SKM-1 treated with dmso at 0.1 percent for 144 hours (cell line): ENCODE data around the gene HNRNPA2B1.

Experiments
- DNase-seq: peaks from one replicate; lab custom pipeline; 2025; ENCODE audit not compliant: unreplicated experiment; lab: John Stamatoyannopoulos, UW

Gene HNRNPA2B1

GRCh38 chr7:26200444-26201246, at the start of gene HNRNPA2B1:
HNRNPA2B1 (minus strand) TSS chr7:26200746; CDS start chr7:26200577, 169 bp downstream.
- DNase-seq, result peak; percentile 97

- no peak for DNase-seq
Measured at GRCh38 chr7:26250239-26250638, 49.7 kb upstream of the HNRNPA2B1 start.

DNA sequence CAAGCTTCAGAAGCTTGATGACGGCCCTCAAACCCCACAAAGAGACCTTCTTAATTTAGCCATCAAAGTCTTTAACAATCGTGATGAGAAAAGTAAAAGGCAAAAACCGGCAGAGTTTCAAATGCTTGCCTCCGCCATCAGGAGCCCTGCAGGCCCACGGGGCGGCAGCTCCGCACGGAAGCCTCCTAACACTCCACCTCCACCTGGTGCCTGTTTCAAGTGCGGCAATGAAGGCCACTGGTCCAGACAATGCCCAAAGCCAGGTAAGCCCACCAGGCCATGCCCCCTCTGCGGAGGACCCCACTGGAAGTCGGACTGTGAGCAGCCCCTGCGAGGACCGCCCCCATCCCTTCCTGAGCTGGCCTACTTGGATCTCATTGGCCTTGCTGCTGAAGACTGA, 44.6 kb upstream of the HNRNPA2B1 start:
- no peak for DNase-seq

DNA sequence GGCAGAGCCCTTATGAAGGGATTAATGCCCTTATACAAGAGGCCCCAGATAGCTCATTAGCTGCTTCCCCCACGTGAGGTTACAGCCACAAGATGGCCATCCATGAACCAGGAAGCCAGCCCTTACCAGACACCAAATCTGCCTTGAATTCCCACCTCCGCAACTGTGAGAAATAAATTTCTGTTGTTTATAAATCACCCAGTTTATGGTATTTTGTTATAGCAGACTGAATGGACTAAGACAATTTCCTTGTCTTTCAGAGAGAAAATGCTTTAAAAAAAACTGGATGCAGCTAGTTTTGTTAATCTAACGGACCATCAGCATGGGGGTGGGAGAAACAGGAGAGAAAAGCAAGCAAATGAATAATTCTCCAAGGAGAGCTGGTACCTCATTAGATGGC, 37.5 kb upstream of the HNRNPA2B1 start:
- no peak for DNase-seq

DNA sequence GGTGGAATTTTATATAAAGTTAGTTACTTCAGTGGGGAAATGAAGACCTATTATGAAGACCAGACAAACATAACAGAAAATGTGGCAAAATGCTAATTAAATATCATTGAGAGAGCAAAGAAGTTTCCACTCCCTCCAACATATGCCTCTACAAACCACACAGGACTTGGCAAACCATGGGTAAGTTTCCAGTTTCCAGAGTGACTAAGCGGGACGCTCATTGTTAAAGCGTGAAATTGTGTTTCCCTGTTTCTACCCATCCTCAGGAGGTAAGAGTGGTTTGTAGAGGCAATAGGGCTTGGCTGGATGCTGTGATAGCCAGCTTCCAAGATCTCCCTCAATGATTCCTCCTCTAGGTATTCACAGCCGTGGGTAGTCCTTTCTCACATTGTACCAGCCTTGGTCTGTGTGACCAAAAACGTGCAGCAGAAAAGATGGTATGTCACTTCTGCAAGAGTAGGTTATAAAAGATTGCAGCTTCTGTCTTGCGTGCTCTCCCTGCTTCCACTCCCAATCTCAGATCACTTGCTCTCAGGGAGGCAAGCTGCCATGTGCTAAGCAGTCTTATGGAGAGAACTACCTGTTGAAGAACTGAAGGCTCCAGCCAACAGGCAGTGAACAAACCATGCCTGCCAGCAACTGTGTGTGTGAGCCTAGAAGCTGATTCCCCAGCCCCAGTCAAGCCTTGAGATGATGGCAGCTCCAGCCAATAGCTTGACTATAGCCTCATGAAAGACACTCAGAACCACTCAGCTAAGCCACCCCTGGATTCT, 36.7 kb upstream of the HNRNPA2B1 start:
- no peak for DNase-seq

DNA sequence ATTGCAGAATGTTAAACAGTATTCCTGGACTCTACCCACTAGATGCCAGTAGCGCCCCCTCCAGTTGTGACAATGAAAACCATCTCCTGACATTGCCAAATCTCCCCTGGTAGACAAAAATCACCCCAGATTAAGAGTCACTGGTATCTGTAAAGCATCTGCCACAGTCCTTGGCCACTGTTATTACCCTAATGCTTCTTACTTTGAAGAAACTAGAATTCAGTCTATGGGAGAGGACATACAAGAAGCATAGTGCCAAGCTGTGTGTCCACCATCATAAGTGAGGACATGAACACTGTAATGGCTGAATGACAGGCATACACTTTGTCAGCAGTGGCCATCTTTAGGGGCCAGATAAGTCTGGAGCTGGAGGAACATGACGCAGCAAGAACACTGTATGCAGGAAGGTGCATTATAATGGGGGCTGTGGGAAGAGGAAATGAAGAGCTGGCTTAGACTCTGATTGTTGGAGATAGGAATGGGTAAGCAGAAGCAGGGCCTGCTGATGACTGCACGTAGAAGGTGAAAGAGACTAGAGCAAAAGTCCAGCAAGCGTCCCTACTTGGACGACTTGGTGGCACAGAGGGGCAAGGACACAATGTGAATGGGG, 33.5 kb upstream of the HNRNPA2B1 start:
- no peak for DNase-seq

DNA sequence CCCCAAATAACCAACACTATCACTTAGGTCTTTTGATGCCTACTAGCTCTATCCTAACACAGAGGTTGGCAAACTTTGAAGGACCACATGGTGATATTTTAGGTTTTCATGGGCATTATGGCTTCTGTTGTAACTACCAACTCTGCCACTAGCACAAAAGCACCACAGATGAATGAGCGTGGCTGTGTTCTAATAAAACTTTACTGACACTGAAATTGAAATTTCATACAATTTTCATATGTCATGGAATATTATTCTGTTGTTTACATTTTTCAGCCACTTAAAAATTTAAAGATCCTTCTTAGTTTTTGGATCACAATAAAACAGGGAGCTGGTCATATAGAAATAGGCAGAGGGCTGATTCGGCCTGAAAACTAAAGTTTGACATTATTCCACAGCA, 27.4 kb upstream of the HNRNPA2B1 start:
- no peak for DNase-seq

DNA sequence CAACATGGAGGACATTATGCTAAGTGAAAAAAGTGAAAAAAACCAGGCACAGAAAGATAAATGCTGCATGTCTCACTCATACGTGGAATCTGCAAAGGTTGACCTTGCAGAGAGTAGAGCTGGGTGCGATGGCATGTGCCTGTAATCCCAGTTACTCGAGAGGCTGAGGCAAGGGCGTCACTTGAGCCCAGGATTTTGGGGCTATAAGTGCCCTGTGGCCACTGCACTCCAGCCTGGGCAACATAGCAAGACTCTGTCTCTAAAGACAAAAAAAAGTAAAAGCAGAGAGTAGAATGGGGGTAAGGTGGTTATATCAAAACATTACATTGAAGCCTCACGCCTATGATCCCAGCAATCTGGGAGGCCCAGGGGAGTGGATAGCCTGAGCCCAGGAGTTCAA, 23.8 kb upstream of the HNRNPA2B1 start:
- no peak for DNase-seq

- DNase-seq, result no peak
Measured at GRCh38 chr7:26216049-26216448, 15.5 kb upstream of the HNRNPA2B1 start.

DNA sequence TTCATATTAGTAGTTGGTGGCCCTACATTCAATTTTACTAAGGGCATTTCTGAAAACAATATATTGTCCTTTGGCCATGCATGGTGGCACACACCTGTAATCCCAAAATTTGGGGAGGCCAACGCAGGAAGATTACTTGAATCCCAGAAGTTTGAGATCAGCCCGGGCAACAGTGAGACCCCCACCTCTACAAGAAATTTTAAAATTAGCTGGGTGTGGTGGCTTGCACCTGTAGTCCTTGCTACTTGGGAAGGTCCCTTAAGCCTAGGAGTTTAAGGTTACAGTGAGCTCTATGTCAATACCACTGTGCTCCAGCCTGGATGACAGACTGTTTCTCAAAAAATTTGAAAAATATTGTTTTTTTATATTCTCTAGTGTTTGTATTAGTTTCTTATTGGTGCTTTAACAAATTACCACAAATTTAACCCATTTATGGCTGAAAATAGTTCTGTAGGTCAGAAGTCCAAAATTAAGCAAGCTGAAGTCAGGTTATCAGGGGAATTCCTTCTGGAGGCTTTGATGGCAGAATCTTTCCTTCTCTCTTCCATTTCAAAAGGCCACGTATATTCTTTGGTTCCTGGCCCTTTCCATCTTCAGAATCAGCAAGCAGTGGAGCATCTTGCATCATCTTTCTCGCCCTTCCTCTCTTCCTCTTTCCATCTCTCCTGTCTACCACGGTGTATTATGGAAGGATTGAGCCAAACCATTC, 13.4 kb upstream of the HNRNPA2B1 start:
- DNase-seq, result peak; percentile 31

- no peak for DNase-seq
Measured at GRCh38 chr7:26212921-26213718, 12.6 kb upstream of the HNRNPA2B1 start.

DNA sequence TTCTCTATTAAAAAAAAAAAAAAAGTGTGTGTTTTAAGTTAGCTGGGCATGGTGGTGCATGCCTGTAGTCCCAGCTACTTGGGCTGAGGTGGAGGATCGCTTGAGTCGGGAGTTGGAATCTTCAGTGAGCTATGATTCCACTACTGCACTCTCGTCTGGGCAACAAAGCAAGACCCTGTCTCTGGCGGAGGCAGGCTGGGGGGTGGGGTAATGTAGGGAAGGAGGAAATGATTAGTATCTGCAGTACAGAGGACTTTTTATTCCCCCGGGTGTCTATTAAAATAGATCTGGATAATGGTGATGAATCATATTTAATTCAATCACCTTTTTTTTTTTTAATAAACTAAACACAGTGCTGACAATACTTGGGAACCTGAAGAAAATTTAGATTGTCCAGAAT, 7.5 kb upstream of the HNRNPA2B1 start:
- DNase-seq, result no peak

- no peak for DNase-seq
Measured at GRCh38 chr7:26203016-26203415, 2.5 kb upstream of the HNRNPA2B1 start.

DNA sequence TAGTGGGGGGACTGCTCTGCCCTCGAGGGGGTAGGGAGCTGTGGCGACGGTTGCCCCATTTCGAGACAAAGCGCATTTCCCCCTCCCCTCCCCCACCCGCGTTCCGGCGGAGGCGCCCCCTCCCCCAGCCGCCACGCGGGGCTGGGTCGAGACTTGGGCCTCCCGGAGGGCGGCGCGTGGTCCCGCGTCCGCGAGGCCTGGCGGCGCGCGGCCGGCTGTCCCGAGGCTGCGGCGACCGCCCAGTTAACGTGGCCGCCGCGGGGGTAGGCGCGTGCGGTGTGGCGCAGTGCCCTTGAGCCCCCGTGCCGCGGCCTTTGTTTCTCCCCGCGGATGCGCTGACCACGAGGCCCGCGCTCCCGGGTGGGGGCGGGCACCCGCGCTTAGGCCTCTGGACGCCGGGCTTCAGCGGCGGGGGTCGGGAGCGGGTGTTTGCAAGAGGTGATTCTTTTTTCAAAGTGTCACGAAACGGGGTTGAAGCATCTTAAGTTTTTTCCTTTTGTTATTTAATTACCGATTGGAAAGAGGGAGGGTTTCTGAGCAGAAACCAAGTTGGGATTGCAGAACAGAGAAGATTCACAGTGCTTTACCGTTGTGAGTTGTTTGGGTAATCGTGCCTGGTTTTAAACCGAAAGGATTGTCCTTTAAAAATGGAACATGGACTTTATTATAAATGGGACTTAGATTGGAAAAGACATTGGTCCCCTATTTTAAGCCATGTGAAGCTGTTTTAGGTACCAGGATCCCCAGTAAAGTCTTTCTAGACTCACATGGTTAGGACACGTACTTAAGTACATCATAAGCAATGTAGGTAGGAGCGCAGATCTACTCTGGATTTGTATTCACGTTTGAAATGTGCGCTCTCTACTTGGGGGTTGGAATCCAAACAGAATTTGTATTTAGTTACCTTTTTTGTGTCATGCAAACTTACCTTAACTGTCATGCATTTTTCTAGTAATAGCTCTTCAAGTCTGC, 1.8 kb upstream of the HNRNPA2B1 start:
- DNase-seq, result no peak

- DNase-seq, result peak; percentile 94
Measured at GRCh38 chr7:26201247-26202018, 887 bp upstream of the HNRNPA2B1 start, which contains the start of gene CBX3. CBX3 (plus strand) TSS chr7:26201745; CDS start chr7:26202999, 1,254 bp downstream.

- peak; percentile 78 for DNase-seq
Measured at GRCh38 chr7:26200038-26200443, 505 bp downstream of the HNRNPA2B1 start.

DNA sequence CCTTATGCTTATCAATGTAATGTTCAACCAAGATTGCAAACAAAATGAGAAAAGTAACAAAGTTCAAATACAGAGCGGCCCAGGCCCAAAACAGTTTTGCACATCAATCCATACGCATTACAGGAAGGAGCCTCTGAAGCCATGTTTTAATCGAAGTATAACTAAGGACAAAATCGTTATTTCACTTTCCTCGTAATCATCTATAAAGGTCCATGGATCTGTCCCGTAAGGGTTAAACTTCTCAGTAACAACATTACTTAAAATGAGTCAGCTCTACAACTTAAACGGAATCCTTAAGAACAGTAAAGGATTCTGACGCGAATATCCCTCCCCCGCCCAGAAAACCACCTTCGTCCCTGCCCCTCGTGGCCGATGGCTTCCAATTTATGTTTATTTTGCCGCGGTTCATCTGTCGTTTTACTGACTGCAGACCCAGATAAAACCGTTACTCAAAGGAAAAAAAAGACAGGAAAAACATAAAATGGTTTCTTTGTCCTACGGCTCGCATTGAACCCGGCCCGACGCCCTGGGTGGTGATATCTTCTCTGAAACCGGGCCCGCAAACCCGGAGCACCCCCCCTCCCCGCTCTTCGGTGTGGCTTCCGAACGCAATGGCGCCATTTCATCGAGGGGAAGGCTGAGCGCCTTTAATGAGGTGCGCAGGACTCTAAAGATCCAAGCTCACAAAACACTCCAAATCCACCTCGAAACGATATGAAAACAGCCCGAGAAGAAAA, 1.1 kb downstream of the HNRNPA2B1 start:
- peak; percentile 78 for DNase-seq

GRCh38 chr7:26198781-26199169, 1.8 kb downstream of the HNRNPA2B1 start:
- DNase-seq, result no peak
